SK-N-MC (cell line): ENCODE results near the gene CPXM2.

Experiments used
- DNase-seq: peaks from one replicate; pipeline ENCODE4 v3.0.0-alpha.2; 2011; ENCODE audit warnings: low read depth, low spot score
- H3K27ac ChIP-seq: fragments of 200-600 bp; sonication (generic); 2 replicates; pipeline ENCODE4 v1.5.1; 2016; ENCODE audit warnings: mixed run types
- H3K36me3 ChIP-seq: fragments of 200-600 bp; sonication (generic); 2 replicates; pipeline ENCODE4 v1.6.1; 2017; ENCODE audit warnings: antibody characterized with exemption, low read length, mixed read lengths; ENCODE audit not compliant: insufficient read depth
- H3K4me3 ChIP-seq: fragments of 200-600 bp; sonication (generic); 2 replicates; pipeline ENCODE4 v1.5.1; 2016
- H3K9ac ChIP-seq: fragments of 200-600 bp; sonication (generic); 2 replicates; pipeline ENCODE4 v1.8.0; 2017; ENCODE audit warnings: mixed run types, mixed read lengths; ENCODE audit not compliant: insufficient read length
- H3K9me3 ChIP-seq: fragments of 200-600 bp; sonication (generic); 2 replicates; pipeline ENCODE4 v1.6.1; 2017; ENCODE audit warnings: low read depth, mild to moderate bottlenecking, antibody characterized with exemption, low read length, moderate library complexity, mixed read lengths
- EZH2 ChIP-seq: fragments of 200-600 bp; sonication (generic); IDR thresholded peaks from one replicate; pipeline ENCODE4 v1.6.1; 2017; ENCODE audit warnings: antibody characterized with exemption
- FOXP2 ChIP-seq: optimal IDR thresholded peaks from 2 replicates; pipeline ENCODE3; 2011; ENCODE audit warnings: mild to moderate bottlenecking, moderate library complexity; ENCODE audit not compliant: insufficient read depth; ENCODE audit errors: extremely low read length, control extremely low read depth
- POLR2AphosphoS5 ChIP-seq: IDR thresholded peaks from 2 replicates; pipeline ENCODE4 v1.6.1; 2012; ENCODE audit warnings: mild to moderate bottlenecking, low read depth, low read length, borderline replicate concordance

CPXM2 gene

GRCh38 chr10:123896246-123896927 is 4.8 kb upstream of the CPXM2 start:
- H3K9me3 ChIP-seq: no peaks in the 10 kb centered on the region
- H3K27ac ChIP-seq: no peak overlapping the region
- TF ChIP-seq FOXP2 (no peak), POLR2AphosphoS5 (no peak), EZH2 (no peak)
- H3K9ac ChIP-seq: no peak overlapping the region
- H3K4me3 ChIP-seq: no peak overlapping the region
- no peak for DNase-seq
- H3K36me3 ChIP-seq: no peaks in the 10 kb centered on the region

GRCh38 chr10:123893651-123894050 is 2.0 kb upstream of the CPXM2 start:
- no peak for DNase-seq
- Histone ChIP-seq H3K9ac (no peak overlapping the region), H3K9me3 (no peaks in the 10 kb centered on the region), H3K36me3 (no peaks in the 10 kb centered on the region), H3K4me3 (no peak overlapping the region), H3K27ac (no peak overlapping the region)
- TF ChIP-seq FOXP2 (no peak), EZH2 (no peak), POLR2AphosphoS5 (no peak)

GRCh38 chr10:123890756-123891143 is 857 bp downstream of the CPXM2 start:
- H3K9ac ChIP-seq: no peak overlapping the region
- no peak overlapping the region for H3K4me3 ChIP-seq
- H3K36me3 ChIP-seq: no peaks in the 10 kb centered on the region
- TF ChIP-seq POLR2AphosphoS5 (no peak), EZH2 (no peak), FOXP2 (no peak)
- no peaks in the 10 kb centered on the region for H3K9me3 ChIP-seq
- no peak for DNase-seq
- H3K27ac ChIP-seq: no peak overlapping the region

- Histone ChIP-seq H3K4me3 (no peak overlapping the region), H3K9me3 (no peaks in the 10 kb centered on the region), H3K36me3 (no peaks in the 10 kb centered on the region), H3K27ac (no peak overlapping the region), H3K9ac (no peak overlapping the region)
- no peak for TF ChIP-seq FOXP2
- TF ChIP-seq POLR2AphosphoS5: no peak
- TF ChIP-seq EZH2: no peak
- no peak for DNase-seq
Measured at GRCh38 chr10:123890226-123890625, 1.4 kb downstream of the CPXM2 start.

- DNase-seq: no peak
- Histone ChIP-seq H3K9ac (no peak overlapping the region), H3K36me3 (no peaks in the 10 kb centered on the region), H3K27ac (no peak overlapping the region), H3K9me3 (no peaks in the 10 kb centered on the region), H3K4me3 (no peak overlapping the region)
- TF ChIP-seq EZH2 (no peak), FOXP2 (no peak), POLR2AphosphoS5 (no peak)
Measured at GRCh38 chr10:123889821-123890220, 1.8 kb downstream of the CPXM2 start.

- Histone ChIP-seq H3K9ac (no peak overlapping the region), H3K9me3 (no peaks in the 10 kb centered on the region), H3K36me3 (no peaks in the 10 kb centered on the region), H3K4me3 (no peak overlapping the region), H3K27ac (no peak overlapping the region)
- TF ChIP-seq FOXP2 (no peak), EZH2 (no peak), POLR2AphosphoS5 (no peak)
- DNase-seq: no peak
Measured at GRCh38 chr10:123888751-123889150, 2.9 kb downstream of the CPXM2 start.

GRCh38 chr10:123888256-123888655 is 3.4 kb downstream of the CPXM2 start:
- Histone ChIP-seq H3K4me3 (no peak overlapping the region), H3K9ac (no peak overlapping the region), H3K36me3 (no peaks in the 10 kb centered on the region), H3K27ac (no peak overlapping the region), H3K9me3 (no peaks in the 10 kb centered on the region)
- no peak for DNase-seq
- TF ChIP-seq EZH2 (no peak), POLR2AphosphoS5 (no peak), FOXP2 (no peak)

GRCh38 chr10:123886292-123886691 is 5.3 kb downstream of the CPXM2 start:
- Histone ChIP-seq H3K9ac (no peak overlapping the region), H3K9me3 (no peaks in the 10 kb centered on the region), H3K27ac (no peak overlapping the region), H3K4me3 (no peak overlapping the region), H3K36me3 (no peaks in the 10 kb centered on the region)
- no peak for TF ChIP-seq EZH2
- TF ChIP-seq POLR2AphosphoS5: no peak
- no peak for TF ChIP-seq FOXP2
- DNase-seq: no peak

GRCh38 chr10:123885406-123886170 is 6.0 kb downstream of the CPXM2 start:
- Histone ChIP-seq H3K9ac (no peak overlapping the region), H3K9me3 (no peaks in the 10 kb centered on the region), H3K36me3 (no peaks in the 10 kb centered on the region), H3K4me3 (no peak overlapping the region), H3K27ac (no peak overlapping the region)
- no peak for DNase-seq
- TF ChIP-seq FOXP2 (no peak), EZH2 (no peak), POLR2AphosphoS5 (no peak)
